ENCODE results near the gene KRTAP3-3. TPM values are rescaled to one million over a fixed set of nuclear protein-coding genes. Genes with fewer than 3 reads are reported as not detected.

KRTAP3-3 gene
- total RNA-seq, 1 experiment from 2014 or later, result not detected

GRCh38 chr17:40986920-40987319 lies 7.0 kb downstream of the KRTAP3-3 start:
- Histone ChIP-seq H3K4me1 (ENCODE audit: insufficient read depth, low read length) (no peaks in the 10 kb centered on the region), H3K9ac (ENCODE audit: extremely low read depth, insufficient read length, low read length) (no peak overlapping the region), H3K56ac (ENCODE audit: insufficient read length, low read depth, low read length) (no peak overlapping the region), H3K4ac (ENCODE audit: low read depth, low read length) (no peak overlapping the region), H4K8ac (replicated peaks; ENCODE audit: insufficient read length, low read depth, low read length) (no peak overlapping the region), H3K27ac (ENCODE audit: insufficient read length, low read depth, low read length) (no peak overlapping the region), H4K91ac (ENCODE audit: insufficient read length, low read depth, low read length) (no peak overlapping the region), H3K27me3 (ENCODE audit: insufficient read depth, low read length) (no peaks in the 10 kb centered on the region), H3K23me2 (ENCODE audit: insufficient read length, low read depth, low read length, poor library complexity, severe bottlenecking) (no peaks in the 10 kb centered on the region), H2BK12ac (ENCODE audit: insufficient read length, low read depth, low read length) (no peak overlapping the region), H3K14ac (ENCODE audit: insufficient read depth, low read length) (no peak overlapping the region), H2AFZ (ENCODE audit: low read length) (no peak overlapping the region), H4K20me1 (ENCODE audit: control insufficient read depth, insufficient read depth, insufficient read length) (no peaks in the 10 kb centered on the region), H2BK15ac (ENCODE audit: low read depth, low read length) (no peak overlapping the region), H3K79me2 (ENCODE audit: insufficient read depth, low read length) (no peaks in the 10 kb centered on the region), H3K18ac (ENCODE audit: insufficient read length, low read depth, low read length) (no peak overlapping the region), H2BK5ac (ENCODE audit: insufficient read length, low read length) (no peak overlapping the region), H2AK5ac (ENCODE audit: insufficient read length, low read length) (no peak overlapping the region), H2BK20ac (ENCODE audit: low read depth, low read length, poor library complexity, severe bottlenecking) (no peak overlapping the region), H3K9me3 (ENCODE audit: control insufficient read depth, low read depth, low read length) (no peaks in the 10 kb centered on the region), H3K23ac (ENCODE audit: insufficient read length, low read depth, low read length) (no peak overlapping the region), H3K79me1 (ENCODE audit: insufficient read depth, low read depth, low read length, poor library complexity, severe bottlenecking) (no peaks in the 10 kb centered on the region), H3T11ph (ENCODE audit: low read length) (no peak overlapping the region), H2BK120ac (ENCODE audit: low read depth, low read length, poor library complexity, severe bottlenecking) (no peak overlapping the region), H3K4me2 (ENCODE audit: insufficient read depth, insufficient read length, low read length) (no peak overlapping the region), H4K5ac (ENCODE audit: insufficient read length, low read depth, low read length) (no peak overlapping the region)
- DNase-seq, result no peak
- peaks cover 0 to 5% of the 10 kb centered on the region in 2 experiments; a peak in 2 of 5 replicates for H3K9me3 Mint-ChIP-seq
- no peak for TF ChIP-seq CTCF (conservative IDR thresholded peaks at IDR 0.05)
- WGBS (ENCODE audit: extremely low coverage, insufficient read length, low lambda C conversion rate), result no CpG with 5 or more reads among the region's 8 CpGs
- peaks cover 3% of the 10 kb centered on the region for H3K27me3 Mint-ChIP-seq (ENCODE audit: low read depth)
- H3K4me1 Mint-ChIP-seq, result no peaks in the 10 kb centered on the region
- H3K4me3 Mint-ChIP-seq, result no peak overlapping the region
- H3K27ac Mint-ChIP-seq, result no peak overlapping the region
- no peaks in the 10 kb centered on the region for H3K36me3 Mint-ChIP-seq (ENCODE audit: insufficient read depth in 1 of 3, low read depth in 3 of 3)

Measured in H9 (cell line).